Lower leg skin (tissue), 4 donors: ENCODE data around the gene ARHGEF19. TPM values are rescaled to one million over a fixed set of nuclear protein-coding genes. Genes with fewer than 3 reads are reported as not detected.

ENCODE experiments used
- DNase-seq, 2 donors: peaks; one replicate each; pipeline ENCODE4 v3.0.0-alpha.2; 2019; ENCODE audit warnings: low spot score in 2 of 2
- H3K4me3 ChIP-seq: fragments of 200-600 bp; sonication (generic); 2 replicates; pipeline ENCODE4 v1.5.1; 2017; ENCODE audit warnings: mild to moderate bottlenecking, low read depth; ENCODE audit not compliant: poor library complexity, severe bottlenecking
- POLR2A ChIP-seq, 2 donors: fragments of 450-650 bp; IDR thresholded peaks; one replicate each; pipeline ENCODE4 v1.6.1; 2016 to 2017; ENCODE audit warnings: antibody characterized with exemption in 2 of 2, mild to moderate bottlenecking in 1 of 2, moderate library complexity in 1 of 2
- WGBS, 2 donors: methylation state at CpG; one replicate each; pipeline ENCODE4 v1.1.5; 2018; 5-methylcytosine and 5-hydroxymethylcytosine counted together
- intact Hi-C: fragments of 100-400 bp; cut with DNase I; formaldehyde crosslinking; loops from one replicate; pipeline ENCODE4 v1.15.0; 2023; ENCODE audit warnings: low total_unique reads
- total RNA-seq, 4 donors: library from RNA; depleted of rRNA; stranded (reverse); fragments of >200 nt; gene quantifications; one replicate each; pipeline ENCODE4 v1.1.0, GENCODE V29; 2016
- TF ChIP-seq, protein P1 (sequence below), 3 donors: fragments of 450-650 bp; IDR thresholded peaks; one replicate each; pipeline ENCODE4 v1.5.1; 2016; ENCODE audit warnings: antibody characterized with exemption in 3 of 3, mild to moderate bottlenecking in 3 of 3, moderate library complexity in 2 of 3

Gene ARHGEF19
- total RNA-seq, 4 donors from 2014 or later: 45.7 to 63.1 (median 48.5) TPM

DNA sequence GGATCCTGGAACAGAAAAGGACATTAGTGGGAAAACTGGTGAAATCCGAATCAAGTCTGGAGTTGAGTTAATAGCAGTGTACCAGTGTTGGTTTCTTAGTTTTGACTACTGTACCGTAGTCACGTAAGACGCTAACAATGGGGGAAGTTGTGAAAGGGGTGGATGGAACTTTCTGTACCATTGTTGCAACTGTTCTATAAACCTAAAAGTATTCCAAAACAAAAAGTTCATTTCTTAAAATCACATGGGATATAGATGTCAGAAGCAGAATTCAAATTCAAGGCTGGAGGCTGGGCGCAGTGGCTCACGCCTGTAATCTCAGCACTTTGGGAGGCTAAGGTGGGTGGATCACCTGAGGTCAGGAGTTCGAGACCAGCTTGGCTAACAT is 16.9 kb downstream of the ARHGEF19 start:
- 87 to 89% methylated on average over 7 of the region's 7 CpGs for WGBS, 2 donors

DNA sequence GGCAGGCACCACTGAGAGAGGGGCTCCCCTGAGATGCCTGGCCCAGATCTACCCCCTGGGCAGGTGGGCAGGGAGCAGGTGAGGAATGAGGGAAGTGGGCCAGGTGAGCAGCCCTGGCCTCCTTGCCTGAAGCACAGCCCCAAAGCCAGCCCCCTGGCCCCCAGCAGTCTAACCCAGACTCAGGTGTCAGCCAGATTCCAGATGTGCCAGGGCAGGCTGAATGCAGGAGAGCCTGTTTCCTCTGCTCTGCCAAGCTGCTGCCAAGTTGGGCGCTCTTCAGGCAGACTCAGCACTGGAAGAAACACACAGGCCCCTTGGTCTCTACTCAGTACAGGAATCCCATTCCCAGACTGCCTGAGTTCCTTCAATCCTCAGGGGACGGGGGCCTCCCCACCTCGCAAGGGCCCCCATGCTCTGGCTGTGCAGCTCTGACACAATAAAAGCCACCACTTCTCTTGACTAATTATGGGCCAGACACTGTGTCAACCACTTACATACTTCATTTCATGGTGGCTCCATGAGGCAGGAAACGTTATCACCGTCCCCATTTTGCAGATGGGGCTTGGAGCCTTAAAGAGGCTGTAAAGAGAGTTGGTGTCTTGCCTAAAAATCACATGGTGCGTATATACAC is 20.4 kb downstream of the ARHGEF19 start:
- intact Hi-C loops: no loop called here
- no peak for DNase-seq
- H3K4me3 ChIP-seq: no peak overlapping the region
- TF ChIP-seq, protein P1, sequence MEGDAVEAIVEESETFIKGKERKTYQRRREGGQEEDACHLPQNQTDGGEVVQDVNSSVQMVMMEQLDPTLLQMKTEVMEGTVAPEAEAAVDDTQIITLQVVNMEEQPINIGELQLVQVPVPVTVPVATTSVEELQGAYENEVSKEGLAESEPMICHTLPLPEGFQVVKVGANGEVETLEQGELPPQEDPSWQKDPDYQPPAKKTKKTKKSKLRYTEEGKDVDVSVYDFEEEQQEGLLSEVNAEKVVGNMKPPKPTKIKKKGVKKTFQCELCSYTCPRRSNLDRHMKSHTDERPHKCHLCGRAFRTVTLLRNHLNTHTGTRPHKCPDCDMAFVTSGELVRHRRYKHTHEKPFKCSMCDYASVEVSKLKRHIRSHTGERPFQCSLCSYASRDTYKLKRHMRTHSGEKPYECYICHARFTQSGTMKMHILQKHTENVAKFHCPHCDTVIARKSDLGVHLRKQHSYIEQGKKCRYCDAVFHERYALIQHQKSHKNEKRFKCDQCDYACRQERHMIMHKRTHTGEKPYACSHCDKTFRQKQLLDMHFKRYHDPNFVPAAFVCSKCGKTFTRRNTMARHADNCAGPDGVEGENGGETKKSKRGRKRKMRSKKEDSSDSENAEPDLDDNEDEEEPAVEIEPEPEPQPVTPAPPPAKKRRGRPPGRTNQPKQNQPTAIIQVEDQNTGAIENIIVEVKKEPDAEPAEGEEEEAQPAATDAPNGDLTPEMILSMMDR (IDR thresholded peaks at IDR 0.05): no peak
- no peak for TF ChIP-seq POLR2A (IDR thresholded peaks at IDR 0.05)
- 46 to 60% methylated on average over 6 of the region's 6 CpGs for WGBS, 2 donors

More for the DNA sequence above, 16.9 kb downstream of the ARHGEF19 start:
- TF ChIP-seq POLR2A (IDR thresholded peaks at IDR 0.05): no peak
- TF ChIP-seq, protein P1 (IDR thresholded peaks at IDR 0.05): no peak
- intact Hi-C loops: no loop called here
- no peak overlapping the region for H3K4me3 ChIP-seq
- no peak for DNase-seq

DNA sequence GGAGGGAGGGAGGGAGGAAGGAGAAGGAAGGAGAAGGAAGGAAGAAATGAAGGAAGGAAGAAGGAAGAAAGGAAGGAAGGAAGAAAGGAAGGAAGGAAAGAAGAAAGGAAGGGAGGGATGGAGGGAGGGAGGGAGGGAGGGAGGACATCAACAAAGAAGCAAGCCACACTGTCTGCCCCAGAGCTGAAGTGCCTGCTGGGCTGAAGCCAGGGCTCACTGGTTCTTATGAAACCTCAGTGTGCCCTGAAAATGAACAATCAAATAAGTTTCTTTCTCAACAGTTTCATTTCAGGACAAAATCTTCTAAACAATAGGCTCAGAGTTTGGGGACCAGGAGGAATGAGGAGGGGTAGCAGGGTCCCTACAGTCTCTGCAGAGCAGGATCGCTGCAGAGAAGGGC is 21.1 kb downstream of the ARHGEF19 start:
- TF ChIP-seq POLR2A (IDR thresholded peaks at IDR 0.05): no peak
- TF ChIP-seq, protein P1 (IDR thresholded peaks at IDR 0.05): no peak
- H3K4me3 ChIP-seq: no peak overlapping the region
- no peak for DNase-seq
- intact Hi-C loops: no loop called here
- WGBS, 2 donors: 29 to 78% methylated on average over 1 of the region's 1 CpG

DNA sequence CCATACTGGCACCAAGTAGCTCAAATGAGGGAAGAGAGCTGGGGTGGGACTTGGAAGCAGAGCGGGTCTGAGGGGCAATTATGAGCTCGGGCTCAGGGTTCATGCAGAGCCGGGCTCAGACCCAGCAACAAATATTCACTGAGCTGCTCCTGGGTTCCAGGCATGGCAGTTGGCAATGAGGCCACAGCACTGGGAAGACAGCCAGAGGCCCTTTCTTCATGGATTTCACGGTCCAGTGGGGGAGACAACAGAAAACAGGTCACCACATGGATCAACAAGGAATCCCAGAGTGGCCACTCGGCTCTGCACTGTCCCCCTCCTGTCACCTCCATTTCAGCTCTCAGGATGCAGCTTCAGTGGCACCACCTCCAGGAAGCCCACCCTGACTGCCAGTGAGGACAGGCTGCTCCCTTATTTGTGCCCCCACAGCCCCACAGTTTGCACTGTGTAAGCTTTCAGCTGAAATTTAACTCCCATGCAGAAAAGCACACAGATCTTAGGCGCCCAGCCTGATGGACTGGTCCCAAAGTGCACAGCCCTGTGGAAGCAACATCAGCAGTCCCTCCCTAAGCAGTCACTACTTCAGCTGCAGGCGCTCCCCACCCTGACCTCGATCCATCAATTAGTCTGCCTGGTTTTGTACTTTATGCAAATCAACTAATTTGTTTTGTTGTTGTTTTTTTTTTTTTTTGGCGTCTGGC is 22.4 kb downstream of the ARHGEF19 start:
- intact Hi-C loops: loop anchor here (5.0 kb wide), 1 partner anchor 113 kb away; no protein-coding TSS in a partner anchor
- TF ChIP-seq, protein P1 (IDR thresholded peaks at IDR 0.05): no peak
- TF ChIP-seq POLR2A (IDR thresholded peaks at IDR 0.05): no peak
- no peak for DNase-seq
- WGBS, 2 donors: 44% methylated on average over 7 to 9 of the region's 9 CpGs
- H3K4me3 ChIP-seq: no peak overlapping the region

DNA sequence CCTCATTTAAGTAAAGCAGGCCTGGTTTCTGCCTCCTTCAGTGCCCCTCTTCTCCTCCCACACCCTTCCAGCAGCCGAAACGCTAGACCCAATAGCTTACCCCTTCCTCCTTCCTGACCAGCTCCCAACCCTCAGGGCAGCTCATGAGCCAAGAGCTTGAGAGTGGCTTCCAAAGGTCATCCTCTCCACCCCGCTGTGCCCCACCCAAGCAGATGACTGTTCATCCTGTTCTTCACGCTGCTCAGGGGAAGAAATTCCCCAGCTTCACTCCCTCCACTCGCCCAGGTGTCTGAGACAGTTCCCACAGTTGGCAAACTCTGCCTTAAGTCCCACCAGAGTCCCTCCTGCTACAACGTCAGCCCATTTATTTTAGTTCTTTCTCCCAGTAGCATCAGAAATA is 23.4 kb downstream of the ARHGEF19 start:
- TF ChIP-seq, protein P1 (IDR thresholded peaks at IDR 0.05): no peak
- TF ChIP-seq POLR2A (IDR thresholded peaks at IDR 0.05): no peak
- no peak for DNase-seq
- intact Hi-C loops: loop anchor here (5.0 kb wide), 1 partner anchor 112 kb away; no protein-coding TSS in a partner anchor
- no peak overlapping the region for H3K4me3 ChIP-seq
- 14 to 15% methylated on average over 6 of the region's 6 CpGs for WGBS, 2 donors
